Stimulated activated CD8-positive, alpha-beta memory T cell treated with anti-CD3 and anti-CD28 coated beads, Interleukin-4, amount 100 ng/mL, for 1 hour (primary cell): ENCODE measurements around the gene LRRC47.

Experiments used
- DNase-seq, 2 donors: peaks; one replicate each; pipeline ENCODE4 v3.0.0-alpha.2; 2020; ENCODE audit warnings: low read depth in 2 of 2, low spot score in 1 of 2

LRRC47 gene

GRCh38 chr1:3733883-3734589, 62.3 kb downstream of the LRRC47 start:
- no peak for DNase-seq

- DNase-seq, result no peak
Measured at GRCh38 chr1:3733094-3733882, 63.0 kb downstream of the LRRC47 start.

- DNase-seq, result no peak
Measured at GRCh38 chr1:3732434-3733093, 63.7 kb downstream of the LRRC47 start.

- no peak for DNase-seq
Measured at GRCh38 chr1:3731583-3732433, 64.5 kb downstream of the LRRC47 start.

GRCh38 chr1:3730543-3731247, 65.6 kb downstream of the LRRC47 start:
- no peak for DNase-seq

- DNase-seq, result no peak
Measured at GRCh38 chr1:3729594-3730542, 66.4 kb downstream of the LRRC47 start.
